Loucy (cell line): Measurements from ENCODE around the gene OPHN1.

Experiments used
- CTCF ChIP-seq: fragments of 200-600 bp; sonication (generic); conservative IDR thresholded peaks from 2 replicates; pipeline ENCODE4 v1.5.1; 2014; ENCODE audit warnings: mild to moderate bottlenecking, antibody characterized with exemption, low read length
- EZH2phosphoT487 ChIP-seq: fragments of 200-600 bp; IDR thresholded peaks from 2 replicates; pipeline ENCODE4 v1.6.1; 2018; ENCODE audit warnings: antibody characterized with exemption, mild to moderate bottlenecking, moderate library complexity, borderline replicate concordance

DNA sequence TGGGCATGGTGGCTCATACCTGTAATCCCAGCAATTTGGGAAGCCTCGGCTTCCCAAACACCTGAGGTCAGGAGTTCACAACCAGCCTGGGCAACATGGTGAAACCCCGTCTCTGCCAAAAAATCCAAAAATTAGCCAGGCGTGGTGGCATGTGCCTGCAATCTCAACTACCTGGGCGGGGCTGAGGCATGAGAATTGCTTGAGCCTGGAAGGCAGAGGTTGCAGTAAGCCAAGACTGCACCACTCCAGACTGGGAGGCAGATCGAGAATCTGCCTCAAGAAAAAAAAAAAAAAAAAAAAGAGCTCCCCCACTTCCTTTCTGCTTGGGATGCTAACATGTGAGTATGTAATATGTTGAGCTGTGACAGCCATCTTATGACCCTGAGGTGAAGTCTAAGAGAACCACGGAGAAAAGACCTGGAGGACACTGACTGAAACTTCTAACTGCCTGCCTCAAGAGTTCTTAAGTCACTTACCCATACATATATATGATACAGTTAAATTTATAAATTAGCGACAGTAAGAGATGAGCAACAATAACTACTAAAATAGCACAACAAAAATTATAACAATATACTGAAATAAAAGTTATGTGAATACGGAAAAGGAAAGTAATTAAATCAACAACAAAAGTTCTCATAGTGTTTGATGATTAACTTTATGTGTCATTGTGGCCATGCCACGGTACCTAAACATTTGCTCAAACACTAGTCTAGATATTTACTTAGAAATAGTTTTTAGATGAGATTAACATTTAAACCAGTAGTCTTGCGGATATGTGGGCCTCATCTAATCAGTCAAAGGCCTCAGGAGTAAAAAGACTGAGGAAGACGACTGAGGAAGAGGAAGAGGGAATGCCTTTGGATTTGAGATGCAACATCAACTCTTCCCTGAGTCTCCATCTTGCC lies 178.3 kb downstream of the OPHN1 start:
- no peak for TF ChIP-seq CTCF
- no peak for TF ChIP-seq EZH2phosphoT487
